NCI-H446 treated with DMSO at 0.1 percent for 48 hours (cell line): Measurements from ENCODE around the gene GPR146.

Experiments used
- DNase-seq: peaks from one replicate; lab custom pipeline; 2025; lab: John Stamatoyannopoulos, UW

GPR146 gene

DNA sequence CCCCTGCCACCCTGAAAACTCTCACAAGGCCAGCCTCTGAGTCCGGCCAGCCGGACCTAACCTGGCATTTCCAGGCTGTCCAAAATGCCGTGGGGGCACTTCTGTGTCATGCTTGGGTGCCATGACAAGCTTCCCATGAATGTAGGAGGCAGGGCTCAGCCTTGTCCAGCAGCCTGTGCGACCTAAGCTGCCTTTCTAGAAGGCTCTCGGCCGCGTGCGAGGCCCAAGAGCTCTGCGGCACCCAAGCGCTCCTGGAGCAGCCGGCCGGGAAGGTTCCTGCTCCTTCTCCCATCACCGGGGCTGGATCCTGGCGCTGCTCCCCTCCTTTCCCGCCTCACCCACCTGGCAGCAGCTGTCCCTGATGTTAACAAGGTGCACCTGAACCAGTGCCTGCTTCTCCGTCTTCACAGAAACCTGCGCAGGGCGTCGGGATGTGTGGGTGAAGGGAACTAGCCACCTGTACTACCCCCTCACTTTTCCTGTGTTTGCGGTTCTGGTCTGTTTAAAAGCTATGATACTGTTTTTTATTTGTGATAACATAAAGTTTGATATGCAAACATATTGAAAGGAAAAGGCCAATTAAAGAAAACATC is 49.7 kb downstream of the GPR146 start:
- no peak for DNase-seq

GRCh38 chr7:1094870-1095269 is 50.5 kb downstream of the GPR146 start:
- no peak for DNase-seq

- DNase-seq = no peak
These were observed 51.3 kb downstream of the GPR146 start for GRCh38 chr7:1095621-1096155.

GRCh38 chr7:1096156-1097119 is 52.1 kb downstream of the GPR146 start:
- no peak for DNase-seq

GRCh38 chr7:1097120-1097504 is 52.8 kb downstream of the GPR146 start:
- no peak for DNase-seq

- no peak for DNase-seq
These were observed 54.2 kb downstream of the GPR146 start for GRCh38 chr7:1098243-1099153.

DNA sequence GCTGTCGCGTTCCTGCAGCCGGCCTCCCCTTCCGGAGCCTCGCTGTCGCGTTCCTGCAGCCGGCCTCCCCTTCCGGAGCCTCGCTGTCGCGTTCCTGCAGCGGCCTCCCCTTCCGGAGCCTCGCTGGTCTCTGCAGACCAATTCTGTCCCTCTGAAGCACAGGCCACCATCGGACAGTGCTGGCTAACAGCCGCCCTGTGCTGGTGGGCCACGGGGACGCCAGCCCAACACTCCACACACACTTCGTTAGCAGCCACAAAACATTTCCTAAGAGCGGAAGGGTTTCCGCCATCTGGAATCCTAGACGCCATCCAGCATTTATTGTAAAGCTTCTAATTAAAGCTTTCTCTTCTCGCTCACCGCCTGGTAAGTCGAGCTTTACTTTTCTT is 54.8 kb downstream of the GPR146 start:
- no peak for DNase-seq

DNA sequence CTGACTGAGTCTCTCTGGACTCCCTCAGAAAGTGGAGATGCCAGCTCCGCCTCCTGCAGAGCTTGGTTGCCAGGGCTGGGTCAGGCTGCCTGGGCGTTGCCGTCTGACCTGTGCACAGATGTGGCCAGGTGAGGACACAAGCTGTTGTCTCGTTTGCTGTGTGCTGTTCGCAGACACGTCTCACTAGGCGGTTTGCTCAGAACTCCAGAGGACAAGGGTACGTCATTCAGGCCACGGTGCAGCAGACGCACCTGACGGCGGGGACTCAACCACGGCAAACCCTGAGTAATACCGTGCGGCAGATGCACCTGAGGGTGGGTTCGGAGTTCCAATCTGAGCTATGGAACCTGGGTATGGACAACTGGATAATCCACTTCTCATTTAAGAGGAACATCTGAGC is 55.3 kb downstream of the GPR146 start:
- DNase-seq = no peak

DNA sequence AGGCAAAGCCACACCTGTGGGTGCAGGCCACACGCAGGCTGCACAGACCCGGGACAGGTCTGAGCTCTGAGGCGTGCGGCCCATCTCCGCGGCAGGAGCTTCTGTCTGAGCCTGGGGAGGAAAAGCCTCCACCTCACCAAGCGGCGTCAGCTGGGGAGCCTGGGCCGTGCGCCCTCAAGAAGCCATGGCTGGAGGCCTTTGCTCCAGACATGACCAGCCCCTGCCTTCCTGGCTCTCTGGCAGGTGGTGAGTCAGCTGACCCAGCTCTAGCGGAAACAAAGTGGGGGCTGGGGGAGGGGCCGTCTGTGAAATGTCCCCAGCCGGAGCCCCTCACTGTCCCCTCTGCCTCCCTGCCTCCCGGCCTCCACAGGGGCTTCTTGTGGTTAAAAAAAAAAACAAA is 56.0 kb downstream of the GPR146 start:
- no peak for DNase-seq

DNA sequence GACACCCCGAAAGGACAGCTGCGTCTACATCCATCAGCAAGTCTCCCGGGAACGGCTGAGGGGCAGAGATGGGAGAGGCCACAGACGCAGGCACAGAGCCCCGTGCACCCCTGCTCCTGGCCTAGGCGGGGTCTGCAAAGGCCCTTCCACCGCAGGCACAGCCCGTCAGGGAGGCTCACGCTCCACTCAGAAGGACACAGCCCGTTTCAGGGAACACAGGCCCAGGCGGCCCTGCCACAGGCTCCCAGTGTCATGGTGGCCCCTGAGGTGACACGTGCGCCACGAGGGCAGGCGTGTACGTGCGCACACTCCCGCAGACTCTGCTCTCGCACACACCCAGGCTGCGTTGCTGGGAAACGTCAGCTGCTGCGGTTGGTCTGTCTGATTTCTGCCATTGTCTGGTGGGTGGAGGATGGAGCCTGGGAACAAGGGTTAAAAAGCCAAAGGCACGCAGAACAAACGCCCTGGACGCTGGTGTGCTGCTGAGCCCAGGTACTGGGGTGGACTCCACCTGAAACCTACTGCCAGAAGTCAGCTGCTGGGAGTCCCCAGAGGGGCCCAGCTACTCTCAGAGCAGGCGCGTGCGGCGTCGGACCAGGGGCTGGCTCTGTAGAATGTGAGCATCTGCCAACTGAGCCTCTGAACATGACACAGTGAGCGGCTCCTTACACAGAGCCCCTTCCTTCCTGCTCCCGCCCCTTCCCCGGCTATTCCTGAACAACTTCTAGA is 56.7 kb downstream of the GPR146 start:
- DNase-seq = no peak

- no peak for DNase-seq
These were observed 57.5 kb downstream of the GPR146 start for GRCh38 chr7:1101563-1102431.

GRCh38 chr7:1103009-1103788 is 58.9 kb downstream of the GPR146 start:
- DNase-seq = no peak

GRCh38 chr7:1103789-1104515 is 59.6 kb downstream of the GPR146 start:
- DNase-seq = no peak

GRCh38 chr7:1104516-1105179 is 60.3 kb downstream of the GPR146 start:
- no peak for DNase-seq

GRCh38 chr7:1105189-1105588 is 60.8 kb downstream of the GPR146 start:
- no peak for DNase-seq

- DNase-seq = no peak
These were observed 61.9 kb downstream of the GPR146 start for GRCh38 chr7:1106063-1106792.

GRCh38 chr7:1106793-1107421 is 62.6 kb downstream of the GPR146 start:
- DNase-seq = no peak
